MM.1S (cell line): ENCODE results near the gene EMILIN1.

Experiments
- DNase-seq: peaks from one replicate; pipeline ENCODE4 v3.0.0-alpha.2; 2015
- H2AFZ ChIP-seq: fragments of 300-600 bp; sonication (generic); 2 replicates; pipeline ENCODE4 v1.6.0; 2016; ENCODE audit warnings: antibody characterized with exemption, low read length
- H3F3A ChIP-seq: fragments of 300-600 bp; sonication (generic); 2 replicates; pipeline ENCODE4 v1.6.1; 2016; ENCODE audit warnings: mild to moderate bottlenecking, antibody characterized with exemption, low read length, moderate library complexity, mixed read lengths; ENCODE audit not compliant: insufficient read depth
- H3K27ac ChIP-seq: fragments of 300-600 bp; sonication (generic); 2 replicates; pipeline ENCODE4 v1.5.1; 2016; ENCODE audit warnings: mild to moderate bottlenecking, low read length
- H3K27me3 ChIP-seq: fragments of 300-600 bp; sonication (generic); replicated peaks from 2 replicates; pipeline ENCODE4 v1.6.0; 2016; ENCODE audit warnings: low read length; ENCODE audit not compliant: insufficient read depth
- H3K36me3 ChIP-seq: fragments of 300-600 bp; sonication (generic); replicated peaks from 2 replicates; pipeline ENCODE4 v1.6.1; 2016; ENCODE audit warnings: mild to moderate bottlenecking, low read length, mixed read lengths; ENCODE audit not compliant: insufficient read depth
- H3K4me1 ChIP-seq: fragments of 300-600 bp; sonication (generic); 2 replicates; pipeline ENCODE4 v1.6.1; 2016; ENCODE audit warnings: low read length, mixed read lengths
- H3K4me2 ChIP-seq: fragments of 300-600 bp; sonication (generic); 2 replicates; pipeline ENCODE4 v1.6.0; 2016; ENCODE audit warnings: low read depth, low read length
- H3K4me3 ChIP-seq: fragments of 300-600 bp; sonication (generic); 2 replicates; pipeline ENCODE4 v1.5.1; 2016; ENCODE audit warnings: low read length, mixed read lengths
- H3K79me2 ChIP-seq: fragments of 300-600 bp; sonication (generic); 2 replicates; pipeline ENCODE4 v1.6.1; 2016; ENCODE audit warnings: mixed run types, low read length, mixed read lengths
- H3K9ac ChIP-seq: fragments of 300-600 bp; sonication (generic); 2 replicates; pipeline ENCODE4 v1.6.1; 2016; ENCODE audit warnings: low read length, mixed read lengths
- H3K9me2 ChIP-seq: fragments of 300-600 bp; sonication (generic); replicated peaks from 2 replicates; pipeline ENCODE4 v1.6.1; 2016; ENCODE audit warnings: mild to moderate bottlenecking, low read length, mixed read lengths; ENCODE audit not compliant: insufficient read depth
- H3K9me3 ChIP-seq: fragments of 300-600 bp; sonication (generic); replicated peaks from 2 replicates; pipeline ENCODE4 v1.6.1; 2016; ENCODE audit warnings: mild to moderate bottlenecking, low read length, mixed read lengths; ENCODE audit not compliant: insufficient read depth
- H4K20me1 ChIP-seq: fragments of 300-600 bp; sonication (generic); 2 replicates; pipeline ENCODE4 v1.6.1; 2016; ENCODE audit warnings: mild to moderate bottlenecking, low read length, moderate library complexity, mixed read lengths; ENCODE audit not compliant: insufficient read depth
- CTCF ChIP-seq: fragments of 300-600 bp; sonication (generic); IDR thresholded peaks from 2 replicates; pipeline ENCODE4 v1.5.1; 2016; ENCODE audit warnings: antibody characterized with exemption, low read length, mixed read lengths
- EZH2 ChIP-seq: fragments of 300-600 bp; sonication (generic); optimal IDR thresholded peaks from 2 replicates; pipeline ENCODE3; 2017; ENCODE audit warnings: low read depth, mild to moderate bottlenecking, antibody characterized with exemption, low read length, mixed read lengths
- EZH2phosphoT487 ChIP-seq: fragments of 300-600 bp; sonication (generic); IDR thresholded peaks from 2 replicates; pipeline ENCODE4 v1.6.1; 2018; ENCODE audit warnings: antibody characterized with exemption, low read length

EMILIN1 gene

GRCh38 chr2:27127883-27128667 is 49.7 kb downstream of the EMILIN1 start:
- H3K4me3 ChIP-seq = no peak overlapping the region
- H3K36me3 ChIP-seq = peaks cover 10% of the 10 kb centered on the region; the same call in 1 of the 2 replicates
- no peak for DNase-seq
- H3F3A ChIP-seq = no peaks in the 10 kb centered on the region
- no peaks in the 10 kb centered on the region for H3K9me3 ChIP-seq
- no peaks in the 10 kb centered on the region for H3K4me1 ChIP-seq
- no peak for TF ChIP-seq CTCF
- no peak for TF ChIP-seq EZH2phosphoT487
- TF ChIP-seq EZH2 = no peak
- peaks cover 11% of the 10 kb centered on the region for H3K79me2 ChIP-seq
- no peak overlapping the region for H3K4me2 ChIP-seq
- no peaks in the 10 kb centered on the region for H3K9me2 ChIP-seq
- H4K20me1 ChIP-seq = no peaks in the 10 kb centered on the region
- H3K27ac ChIP-seq = no peak overlapping the region
- H2AFZ ChIP-seq = no peak overlapping the region
- no peak overlapping the region for H3K9ac ChIP-seq
- H3K27me3 ChIP-seq = no peaks in the 10 kb centered on the region

DNA sequence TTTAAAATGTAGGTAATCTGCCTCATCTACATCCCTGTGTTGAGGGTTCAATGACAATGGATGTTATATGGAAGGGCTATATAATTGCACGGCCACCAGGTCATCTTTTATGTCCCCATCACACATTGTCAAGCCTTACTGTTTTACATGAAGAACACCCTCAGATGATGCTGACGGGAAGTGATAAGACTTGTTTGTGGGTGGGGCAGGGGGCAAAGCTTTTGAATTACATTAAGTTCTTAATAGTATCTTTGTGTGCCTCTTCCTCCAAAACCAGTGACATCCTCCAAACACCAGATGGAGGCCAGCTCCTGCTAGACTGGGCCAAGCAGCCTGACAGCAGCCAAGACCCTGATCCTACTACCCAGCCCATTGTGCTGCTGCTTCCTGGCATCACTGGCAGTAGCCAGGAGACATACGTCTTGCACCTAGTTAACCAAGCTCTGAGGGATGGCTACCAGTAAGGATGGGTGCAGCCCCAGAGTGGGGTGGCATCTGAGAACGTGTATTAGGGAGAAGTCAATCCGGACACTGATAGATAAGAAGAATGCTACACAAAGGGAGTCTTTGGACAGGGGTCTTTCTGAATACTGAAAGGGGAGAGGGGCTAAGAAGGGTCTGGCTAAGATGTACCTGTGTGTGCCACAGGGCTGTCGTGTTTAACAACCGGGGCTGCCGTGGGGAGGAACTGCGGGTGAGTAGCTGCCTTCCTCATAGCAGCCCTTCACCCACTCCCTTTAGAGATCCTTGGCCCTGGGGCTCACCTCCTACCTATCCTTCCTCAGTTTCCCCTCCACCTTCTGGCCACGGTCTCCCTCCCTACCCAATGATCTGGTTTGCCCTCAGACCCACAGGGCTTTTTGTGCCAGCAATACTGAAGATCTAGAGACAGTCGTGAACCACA is 50.5 kb downstream of the EMILIN1 start:
- H4K20me1 ChIP-seq = no peaks in the 10 kb centered on the region
- no peak overlapping the region for H3K27ac ChIP-seq
- H3K36me3 ChIP-seq = peaks cover 10% of the 10 kb centered on the region; the same call in 1 of the 2 replicates
- H3K79me2 ChIP-seq = peaks cover 20% of the 10 kb centered on the region
- H3K9me2 ChIP-seq = no peaks in the 10 kb centered on the region
- no peaks in the 10 kb centered on the region for H3K4me1 ChIP-seq
- 0 out of 2 replicates have a peak, but pooled peaks cover 2% of the 10 kb centered on the region for H3F3A ChIP-seq
- DNase-seq = no peak
- H3K27me3 ChIP-seq = no peaks in the 10 kb centered on the region
- no peak overlapping the region for H3K4me3 ChIP-seq
- no peaks in the 10 kb centered on the region for H3K9me3 ChIP-seq
- no peak overlapping the region for H2AFZ ChIP-seq
- H3K9ac ChIP-seq = no peak overlapping the region
- no peak for TF ChIP-seq EZH2
- no peak overlapping the region for H3K4me2 ChIP-seq

- no peaks in the 10 kb centered on the region for H4K20me1 ChIP-seq
- no peak for DNase-seq
Observed at GRCh38 chr2:27130396-27130795, 52.0 kb downstream of the EMILIN1 start.

More at GRCh38 chr2:27130396-27130795, 52.0 kb downstream of the EMILIN1 start:
- Histone ChIP-seq H3K4me1 (no peaks in the 10 kb centered on the region), H3K79me2 (peaks cover 25% of the 10 kb centered on the region), H3K27ac (no peak overlapping the region), H3K4me2 (no peak overlapping the region), H3K36me3 (peaks cover 10% of the 10 kb centered on the region; the same call in 1 of the 2 replicates), H3K9ac (no peak overlapping the region), H3F3A (0 out of 2 replicates have a peak, but pooled peaks cover 7% of the 10 kb centered on the region), H2AFZ (no peak overlapping the region), H3K4me3 (no peak overlapping the region), H3K27me3 (no peaks in the 10 kb centered on the region), H3K9me3 (no peaks in the 10 kb centered on the region), H3K9me2 (no peaks in the 10 kb centered on the region)
- no peak for TF ChIP-seq EZH2
- TF ChIP-seq EZH2phosphoT487 = no peak
- no peak for TF ChIP-seq CTCF
